PFSK-1 (cell line): Measurements from ENCODE around the gene ZNF710.

ENCODE experiments used
- FOXP2 ChIP-seq: optimal IDR thresholded peaks from 2 replicates; pipeline ENCODE3; 2011; ENCODE audit warnings: borderline replicate concordance, control low read depth, inconsistent platforms; ENCODE audit not compliant: insufficient read depth; ENCODE audit errors: extremely low read length, extremely low read depth
- POLR2AphosphoS5 ChIP-seq: IDR thresholded peaks from 2 replicates; pipeline ENCODE4 v1.6.1; 2012; ENCODE audit warnings: low read depth, mild to moderate bottlenecking, control low read depth, low read length, moderate library complexity
- REST ChIP-seq, 2 experiments: IDR thresholded peaks; 2 replicates each; pipeline versions ENCODE4 v1.6.1 to v1.8.0; 2011 to 2012; ENCODE audit warnings: low read depth in 2 of 2, low read length in 2 of 2, control low read depth in 1 of 2, inconsistent platforms in 1 of 2, mild to moderate bottlenecking in 1 of 2, moderate library complexity in 1 of 2; ENCODE audit not compliant: insufficient read depth in 1 of 2
- SIN3A ChIP-seq: IDR thresholded peaks from 2 replicates; pipeline ENCODE4 v1.6.1; 2012; ENCODE audit warnings: mild to moderate bottlenecking, low read length, moderate library complexity, borderline replicate concordance; ENCODE audit not compliant: insufficient read depth
- TAF1 ChIP-seq: IDR thresholded peaks from 2 replicates; pipeline ENCODE4 v1.6.1; 2012; ENCODE audit warnings: low read length, control low read depth, borderline replicate concordance; ENCODE audit not compliant: insufficient read depth

Gene ZNF710

GRCh38 chr15:89976246-89976600, 24.9 kb upstream of the ZNF710 start:
- TF ChIP-seq TAF1 (no peak), FOXP2 (no peak), REST (IDR thresholded peaks at IDR 0.05; ENCODE audit: insufficient read depth in 1 of 2, low read depth in 2 of 2, low read length in 2 of 2) (no peak), POLR2AphosphoS5 (no peak), SIN3A (no peak)

- no peak for TF ChIP-seq TAF1
- TF ChIP-seq REST (IDR thresholded peaks at IDR 0.05; ENCODE audit: insufficient read depth in 1 of 2, low read depth in 2 of 2, low read length in 2 of 2): no peak
- no peak for TF ChIP-seq FOXP2
- no peak for TF ChIP-seq POLR2AphosphoS5
- TF ChIP-seq SIN3A: no peak
These were observed 22.2 kb upstream of the ZNF710 start for GRCh38 chr15:89978914-89979313.

GRCh38 chr15:89980896-89981295, 20.2 kb upstream of the ZNF710 start:
- TF ChIP-seq TAF1 (no peak), FOXP2 (no peak), POLR2AphosphoS5 (no peak), SIN3A (no peak), REST (IDR thresholded peaks at IDR 0.05; ENCODE audit: insufficient read depth in 1 of 2, low read depth in 2 of 2, low read length in 2 of 2) (no peak)

- no peak for TF ChIP-seq POLR2AphosphoS5
These were observed 18.6 kb upstream of the ZNF710 start for GRCh38 chr15:89982315-89983055.

GRCh38 chr15:89984001-89984400, 17.1 kb upstream of the ZNF710 start:
- no peak for TF ChIP-seq REST (IDR thresholded peaks at IDR 0.05; ENCODE audit: insufficient read depth in 1 of 2, low read depth in 2 of 2, low read length in 2 of 2)
- TF ChIP-seq FOXP2: no peak
- TF ChIP-seq SIN3A: no peak
- no peak for TF ChIP-seq POLR2AphosphoS5
- TF ChIP-seq TAF1: no peak
